Measurements from ENCODE around the gene TRAK1.

The TRAK1 gene

DNA sequence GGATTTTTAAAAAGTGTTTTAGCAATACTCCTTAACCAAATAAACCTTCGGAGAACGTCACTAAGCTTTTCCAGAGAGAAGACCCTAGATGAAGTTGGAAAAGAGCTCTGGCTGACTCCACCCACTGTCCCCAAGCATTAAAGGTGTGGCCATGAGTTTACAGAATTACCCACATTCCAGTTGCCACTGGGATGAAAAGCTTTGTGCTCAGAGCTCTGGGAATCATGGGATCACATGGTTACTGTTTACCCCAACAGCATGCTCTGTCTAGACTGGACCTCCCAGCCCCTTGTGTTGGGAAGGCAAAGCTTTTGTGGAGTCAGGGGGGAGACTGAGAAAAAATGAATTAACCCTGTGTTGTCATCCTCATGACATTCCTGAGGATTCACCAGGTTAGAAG is 119.6 kb downstream of the TRAK1 start:
- no peak for DNase-seq (ENCODE audit: low spot score)

DNA sequence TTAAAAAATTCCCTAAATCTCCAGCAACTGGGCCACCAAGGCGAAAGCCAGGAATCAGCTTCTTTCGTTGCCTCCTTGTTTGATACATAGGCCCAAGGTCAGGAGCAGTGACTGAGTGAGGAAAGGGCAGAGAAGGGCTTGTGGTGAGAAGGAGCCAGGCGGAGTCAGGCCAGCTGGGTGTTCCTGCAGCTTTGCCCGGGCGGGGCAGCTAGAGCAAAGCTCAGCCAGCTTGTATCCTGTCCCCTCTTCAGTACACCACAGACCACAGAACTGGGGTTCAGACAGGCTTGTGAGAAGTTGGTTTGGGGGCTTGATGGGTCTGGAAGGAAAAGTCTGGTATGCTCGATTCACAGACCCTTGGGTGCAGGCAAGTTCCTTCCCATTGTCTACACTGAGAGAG is 122.3 kb downstream of the TRAK1 start:
- DNase-seq (ENCODE audit: low spot score), result no peak

DNA sequence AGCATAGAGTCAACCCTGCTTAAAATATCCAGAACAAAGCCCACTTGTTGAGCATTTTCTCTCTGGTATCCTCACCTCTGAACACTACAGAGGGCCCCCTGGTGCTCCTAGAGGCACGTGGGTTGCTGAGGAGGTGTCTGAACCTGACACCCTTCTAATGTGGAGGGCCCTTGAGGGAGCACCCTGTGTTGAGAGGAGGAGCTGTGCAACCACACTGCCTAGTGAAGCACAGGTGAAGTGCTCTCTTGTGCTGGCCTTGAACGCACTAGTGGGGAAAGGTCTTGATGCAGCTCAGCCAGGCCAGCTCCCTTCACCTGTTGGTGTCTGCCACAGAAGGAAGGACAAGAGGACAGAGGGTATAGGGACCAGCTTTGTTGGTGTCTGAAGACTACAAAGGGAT is 122.9 kb downstream of the TRAK1 start:
- DNase-seq (ENCODE audit: low spot score), result no peak

DNA sequence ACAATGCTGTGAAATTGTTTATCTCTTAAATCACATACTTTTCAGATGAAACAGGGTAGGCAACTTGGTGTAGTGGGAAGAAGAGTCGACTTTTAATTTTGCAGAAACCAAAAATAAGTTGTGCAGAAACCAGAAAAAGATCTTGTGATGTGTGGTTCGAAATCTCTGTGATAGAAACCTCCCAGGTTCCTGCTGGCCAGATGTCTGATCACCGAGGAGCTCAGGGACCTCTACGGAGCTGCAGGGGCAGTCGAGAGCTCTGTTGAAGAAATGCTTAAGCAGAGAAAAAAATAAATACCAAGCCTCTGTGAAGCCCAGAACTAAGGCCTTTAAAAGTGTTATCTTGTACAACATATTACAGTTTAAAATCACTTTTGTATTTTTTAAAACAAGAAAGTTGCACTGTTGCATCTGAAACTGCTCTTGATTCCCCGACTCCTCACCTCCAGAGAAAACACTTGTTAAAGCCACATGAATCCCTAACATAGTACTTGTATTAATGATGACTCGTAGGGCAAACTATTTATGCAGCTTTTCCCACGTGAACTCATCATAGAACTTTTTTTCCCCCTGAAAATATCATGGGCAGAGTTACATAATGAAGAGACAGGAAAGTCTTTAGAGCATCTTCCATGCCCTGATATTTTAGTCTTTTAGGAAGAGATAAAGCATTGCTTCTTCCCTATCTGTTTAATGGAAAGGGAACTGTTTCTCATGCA is 123.6 kb downstream of the TRAK1 start:
- no peak for DNase-seq (ENCODE audit: low spot score)

DNA sequence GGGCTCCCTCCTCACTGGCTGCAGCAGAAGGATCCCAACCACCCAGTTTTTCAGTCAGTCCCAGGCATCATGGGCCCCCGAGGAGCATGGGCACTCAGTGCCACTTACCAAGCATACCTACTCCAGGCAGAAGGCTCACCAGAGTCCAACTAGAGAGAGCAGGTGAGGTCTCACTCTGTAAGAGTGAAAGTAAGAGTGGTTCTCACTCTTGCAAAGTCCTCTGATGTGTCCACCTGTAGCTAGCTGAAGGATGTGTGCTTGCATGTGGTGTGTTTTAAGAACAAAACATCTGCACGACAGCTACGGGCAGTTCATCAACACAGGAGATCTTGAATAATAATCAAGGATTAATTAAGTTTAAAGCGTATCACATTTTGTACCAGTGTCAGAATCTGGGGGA is 125.1 kb downstream of the TRAK1 start:
- no peak for DNase-seq (ENCODE audit: low spot score)

DNA sequence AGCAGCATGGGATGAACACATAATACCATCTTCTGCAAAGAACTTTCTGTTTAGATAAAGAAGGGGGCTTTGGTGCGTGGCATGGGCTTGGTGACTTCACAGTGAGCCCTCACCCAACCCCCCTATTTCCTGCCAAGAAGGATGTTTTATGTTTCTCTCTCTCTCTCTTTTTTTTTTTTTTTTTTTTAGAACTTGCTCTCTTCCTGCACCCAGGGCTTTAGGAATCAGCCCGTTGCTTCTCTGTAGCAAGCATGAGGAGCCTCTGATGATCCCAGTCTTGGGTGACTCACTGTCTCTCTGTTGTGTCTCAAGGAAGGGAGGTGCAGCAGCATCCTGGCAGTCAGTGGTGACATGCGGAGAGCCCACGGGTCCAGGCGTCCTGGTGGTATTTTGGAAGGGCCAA is 125.8 kb downstream of the TRAK1 start:
- no peak for DNase-seq (ENCODE audit: low spot score)

DNA sequence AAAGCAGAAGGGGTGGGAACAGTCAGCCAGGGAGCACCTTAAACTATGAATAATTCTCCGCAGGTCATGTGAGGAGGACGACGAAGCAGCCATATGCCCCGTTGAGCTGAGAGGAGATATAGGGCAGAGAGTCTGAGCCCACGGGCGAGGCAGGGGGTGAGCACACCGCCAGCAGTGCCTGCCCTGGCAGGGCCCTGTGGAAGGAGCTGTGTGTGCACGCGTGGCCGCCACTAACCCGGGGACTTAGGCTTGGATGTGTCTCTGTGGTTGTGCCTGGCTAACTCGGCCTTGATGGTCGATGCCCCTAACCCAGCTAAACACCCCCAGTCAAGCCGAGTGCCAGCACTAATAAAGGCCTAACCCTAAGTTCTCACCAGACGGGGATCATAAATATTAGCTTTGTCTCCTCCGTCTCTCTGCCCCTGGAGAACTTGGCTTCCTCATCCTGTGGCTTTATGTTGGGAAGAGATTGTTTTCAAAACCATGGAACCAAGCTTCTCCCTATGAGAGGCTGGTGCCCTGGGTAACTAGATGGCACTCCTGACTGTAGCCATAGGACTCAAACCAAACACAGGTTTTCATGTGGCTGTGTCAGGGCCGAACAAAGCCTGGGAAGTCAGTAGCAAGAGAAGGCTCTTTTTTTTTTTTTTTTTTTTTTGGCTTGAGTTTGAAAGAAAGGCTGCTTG is 129.4 kb downstream of the TRAK1 start:
- DNase-seq (ENCODE audit: low spot score), result no peak

DNA sequence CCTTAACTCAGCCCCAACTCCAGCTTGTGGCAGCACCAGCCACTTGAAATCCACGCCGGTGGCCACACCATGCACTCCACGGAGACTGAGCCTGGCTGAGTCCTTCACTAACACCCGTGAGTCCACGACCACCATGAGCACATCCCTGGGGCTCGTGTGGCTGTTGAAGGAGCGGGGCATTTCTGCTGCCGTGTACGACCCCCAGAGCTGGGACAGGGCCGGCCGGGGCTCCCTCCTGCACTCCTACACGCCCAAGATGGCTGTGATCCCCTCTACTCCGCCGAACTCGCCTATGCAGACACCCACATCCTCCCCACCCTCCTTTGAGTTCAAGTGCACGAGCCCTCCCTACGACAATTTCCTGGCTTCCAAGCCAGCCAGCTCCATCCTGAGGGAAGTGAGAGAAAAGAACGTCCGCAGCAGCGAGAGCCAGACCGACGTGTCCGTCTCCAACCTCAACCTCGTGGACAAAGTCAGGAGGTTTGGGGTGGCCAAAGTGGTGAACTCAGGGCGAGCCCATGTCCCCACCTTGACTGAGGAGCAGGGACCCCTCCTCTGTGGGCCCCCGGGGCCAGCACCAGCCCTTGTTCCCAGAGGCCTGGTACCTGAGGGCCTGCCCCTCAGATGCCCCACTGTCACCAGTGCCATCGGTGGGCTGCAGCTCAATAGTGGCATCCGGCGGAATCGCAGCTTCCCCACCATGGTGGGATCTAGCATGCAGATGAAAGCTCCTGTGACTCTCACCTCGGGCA is 132.0 kb downstream of the TRAK1 start:
- DNase-seq (ENCODE audit: low spot score), result no peak

DNA sequence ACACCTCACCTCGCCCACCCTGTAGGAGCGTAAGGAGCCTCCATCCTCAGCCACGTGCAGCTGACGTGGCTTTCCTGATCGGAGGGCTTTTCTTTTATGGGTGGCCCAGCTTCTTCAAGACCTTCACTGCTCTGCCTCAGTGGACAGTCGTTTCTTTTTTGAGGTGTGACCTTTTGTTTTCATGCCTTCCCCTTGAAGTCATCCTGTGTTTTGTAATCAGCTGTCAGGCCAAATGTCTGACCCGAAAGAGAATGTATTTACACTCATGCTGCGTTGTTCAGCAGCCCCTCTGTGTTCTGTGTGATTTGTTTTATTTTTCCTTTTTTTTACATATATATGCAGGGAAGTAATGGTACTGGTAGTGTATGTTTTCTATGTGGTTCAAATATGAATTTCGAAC is 133.0 kb downstream of the TRAK1 start:
- DNase-seq (ENCODE audit: low spot score), result no peak

DNA sequence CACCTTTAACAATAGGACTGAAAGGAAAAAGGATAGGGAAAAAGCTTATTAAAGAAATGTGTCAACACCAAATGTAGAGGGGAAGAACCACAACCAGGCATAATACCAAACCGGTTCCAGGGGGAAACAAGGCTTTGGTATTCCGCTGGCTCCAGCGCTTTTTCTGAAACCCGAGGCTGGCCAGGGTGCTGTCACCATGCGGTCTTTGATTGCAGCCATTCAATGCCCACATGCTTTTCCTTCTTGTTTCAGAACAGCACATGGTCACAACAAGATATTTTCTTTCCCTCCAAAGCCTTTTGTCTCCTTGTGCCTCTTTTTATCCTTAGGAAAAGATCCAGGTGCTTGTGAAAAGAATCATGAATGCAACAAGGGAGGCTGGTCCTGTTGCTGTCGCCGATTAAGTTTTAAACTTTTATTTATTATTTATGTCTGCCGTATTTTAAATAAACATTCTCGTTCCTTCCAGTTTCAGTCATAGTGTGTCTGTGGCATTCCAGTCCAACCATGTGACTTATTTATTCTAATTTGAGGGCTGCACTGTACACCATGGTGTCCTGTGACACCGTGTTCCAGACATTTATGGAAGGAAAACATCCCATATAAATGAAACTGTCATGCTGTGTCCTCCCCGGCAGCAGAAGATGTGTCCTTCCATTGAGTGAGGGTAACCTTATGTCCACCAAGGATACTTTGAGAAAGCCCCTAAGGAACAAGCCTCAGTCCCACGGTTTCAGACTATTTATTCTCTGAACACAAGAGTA is 133.7 kb downstream of the TRAK1 start:
- DNase-seq (ENCODE audit: low spot score), result no peak

DNA sequence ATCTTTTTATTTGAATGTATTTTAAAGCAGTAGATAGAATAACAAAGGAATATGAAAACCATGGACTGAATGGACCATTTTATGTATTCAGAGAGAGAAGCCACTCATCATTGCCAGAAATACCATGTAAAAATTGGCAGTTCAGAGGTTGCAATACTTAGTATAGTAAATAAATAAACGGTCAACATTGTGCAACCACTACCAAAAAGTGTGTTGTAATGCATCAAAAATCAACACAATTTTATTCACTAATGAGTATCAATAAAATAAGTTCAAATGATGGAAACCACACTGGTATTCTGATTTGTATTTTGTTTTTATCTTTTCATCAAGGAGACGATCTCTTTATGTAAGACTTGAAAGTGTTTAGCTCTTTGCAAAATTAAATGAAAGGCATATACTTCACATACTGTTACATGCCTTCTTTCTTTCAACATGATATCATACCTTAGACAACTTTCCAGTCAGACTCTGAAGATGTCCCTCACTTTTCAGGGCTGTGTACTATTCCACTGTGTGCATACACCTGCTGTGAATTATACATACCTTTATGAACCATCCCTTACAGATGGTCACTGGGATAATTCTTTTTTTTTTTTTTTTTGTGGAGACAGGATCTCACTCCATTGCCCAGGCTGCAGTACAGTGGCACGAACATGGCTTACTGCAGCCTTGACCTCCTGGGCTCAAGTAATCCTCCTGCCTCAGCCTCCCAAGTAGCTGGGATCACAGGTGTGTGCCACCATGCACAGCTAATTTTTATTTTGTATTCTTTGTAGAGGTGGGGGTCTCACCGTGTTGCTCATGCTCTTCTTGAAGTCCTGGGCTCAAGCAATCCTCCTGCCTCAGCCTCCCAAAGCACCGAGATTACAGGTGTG is 134.6 kb downstream of the TRAK1 start:
- no peak for DNase-seq (ENCODE audit: low spot score)

DNA sequence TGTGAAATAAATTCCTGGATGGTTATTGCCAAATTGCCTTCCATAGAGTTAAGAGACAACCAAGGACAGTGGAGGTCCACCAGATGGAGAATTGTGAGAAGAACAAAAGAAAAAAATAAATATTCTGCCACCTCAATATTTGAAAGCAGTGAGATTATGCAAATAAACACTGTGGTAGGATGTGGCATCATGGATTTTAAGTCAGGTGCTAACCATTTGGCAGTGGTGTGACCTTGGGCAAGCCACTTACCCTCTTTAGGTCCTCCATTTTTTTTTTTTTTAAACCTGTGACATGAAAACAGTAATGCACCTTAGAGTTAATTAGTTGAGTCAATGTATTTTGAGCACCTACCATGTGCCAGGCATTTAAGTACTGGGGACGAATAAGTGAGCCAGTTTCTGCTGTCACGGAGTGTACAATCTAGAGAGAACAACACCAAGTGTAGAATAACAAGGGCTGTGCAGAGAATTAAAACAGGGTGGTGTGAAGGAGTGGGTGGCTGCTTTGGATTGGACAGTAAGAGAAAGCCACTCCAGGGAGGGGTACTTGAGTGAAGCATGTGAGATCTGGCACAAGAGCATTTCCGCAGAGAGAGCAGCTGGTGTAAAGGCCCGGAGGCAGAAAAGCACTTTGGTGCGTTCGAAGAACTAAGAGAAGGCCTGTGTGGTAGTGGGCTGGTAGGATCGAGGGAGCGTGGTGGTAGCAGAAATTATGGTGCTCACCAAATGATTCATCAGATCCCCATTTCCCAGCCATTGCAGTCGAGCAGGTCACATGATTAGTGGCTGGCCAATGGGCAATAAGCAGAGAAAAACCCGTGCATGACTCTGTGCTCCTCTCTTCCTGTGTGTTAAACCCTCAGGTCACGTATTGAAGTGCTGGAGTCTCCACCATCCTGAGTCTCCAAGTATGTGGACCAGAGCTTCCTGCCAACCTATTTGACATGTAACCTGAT is 135.6 kb downstream of the TRAK1 start:
- DNase-seq (ENCODE audit: low spot score), result no peak

DNA sequence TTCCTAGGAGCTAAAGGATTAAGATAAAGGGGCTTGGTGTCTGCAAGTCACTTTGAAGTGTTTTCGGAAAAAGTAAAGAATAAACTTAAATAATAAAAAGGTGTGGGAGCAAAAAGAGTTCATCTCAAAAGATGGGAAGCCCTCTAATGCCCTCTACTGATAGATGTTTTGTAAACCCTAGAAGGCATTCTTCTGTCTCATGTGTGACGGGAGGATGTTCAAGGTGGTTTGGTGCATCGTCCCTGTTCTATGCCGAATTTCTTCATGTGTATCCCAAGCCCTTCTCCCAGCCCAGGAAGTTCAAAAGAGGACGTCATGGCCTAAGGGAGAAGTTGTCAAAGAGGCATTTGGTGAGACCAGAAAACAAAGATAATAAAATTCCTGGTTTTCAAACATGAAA is 137.6 kb downstream of the TRAK1 start:
- DNase-seq (ENCODE audit: low spot score), result no peak

DNA sequence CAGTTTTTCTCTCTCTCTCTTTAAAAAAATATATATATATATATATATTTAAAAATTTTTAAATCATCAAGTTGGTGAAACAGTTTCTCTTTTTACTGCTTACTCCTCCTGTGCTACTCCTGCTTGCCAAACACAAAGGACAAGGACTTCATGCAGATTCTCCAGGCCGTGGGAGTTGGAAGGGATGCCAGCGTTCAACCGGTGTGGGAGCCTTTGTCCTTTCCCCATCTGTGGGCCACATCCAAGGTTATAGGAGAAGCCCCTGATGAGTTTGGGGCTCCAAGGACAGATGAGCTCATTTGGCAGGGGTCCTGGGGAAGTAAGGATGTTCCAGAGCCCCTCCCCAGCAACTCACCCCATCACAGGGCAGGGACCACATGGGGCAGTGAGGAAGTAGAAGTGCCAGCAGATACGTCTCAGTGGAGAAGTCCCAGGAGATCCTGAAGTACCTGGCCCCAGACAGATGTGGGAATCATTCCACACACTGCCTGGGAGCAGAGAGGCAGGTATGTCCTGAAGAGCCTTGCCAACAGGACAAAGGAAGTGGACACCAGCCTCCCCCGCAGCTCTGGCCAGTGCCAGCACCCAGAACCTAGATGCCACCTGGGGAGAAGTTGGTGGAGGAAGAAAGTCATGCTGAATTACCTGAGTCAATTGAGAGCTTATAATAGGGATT is 138.2 kb downstream of the TRAK1 start:
- DNase-seq (ENCODE audit: low spot score), result no peak

DNA sequence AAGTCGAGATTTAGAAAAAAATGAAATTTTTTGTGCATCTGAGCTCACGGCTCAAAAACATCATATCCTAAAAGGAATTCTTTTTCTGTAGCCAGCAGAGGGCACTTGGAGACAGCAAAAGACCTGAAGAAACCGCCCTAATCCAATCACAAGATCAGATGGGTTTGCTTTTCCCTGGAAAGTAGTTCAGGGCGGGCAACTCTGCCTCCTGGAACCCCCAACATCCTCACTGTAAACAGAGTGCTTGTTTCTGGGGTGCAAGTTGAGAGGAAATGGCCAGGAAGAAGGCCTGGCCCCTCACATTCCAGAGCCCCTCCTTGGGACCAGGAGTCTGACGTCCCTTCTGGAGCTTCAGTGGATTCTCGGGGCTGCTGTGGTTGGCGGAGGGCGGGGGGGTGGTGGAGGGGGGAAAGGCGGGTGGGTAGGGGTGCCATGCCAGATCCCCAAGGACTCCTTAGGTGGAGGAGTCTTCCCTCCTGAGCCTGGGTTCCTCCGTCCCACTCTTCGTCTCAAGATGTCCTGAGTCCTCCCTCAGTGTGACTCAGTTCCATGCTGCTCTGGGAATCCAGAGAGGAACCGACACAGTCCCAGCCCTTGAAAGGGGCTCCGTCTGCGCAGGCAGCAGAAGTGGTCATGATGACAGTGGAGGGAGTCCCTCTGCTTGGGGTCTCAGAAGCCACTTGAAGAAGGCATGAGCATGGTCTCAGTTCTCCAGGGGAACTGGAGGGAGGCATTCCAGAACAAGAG is 139.0 kb downstream of the TRAK1 start:
- DNase-seq (ENCODE audit: low spot score), result no peak

DNA sequence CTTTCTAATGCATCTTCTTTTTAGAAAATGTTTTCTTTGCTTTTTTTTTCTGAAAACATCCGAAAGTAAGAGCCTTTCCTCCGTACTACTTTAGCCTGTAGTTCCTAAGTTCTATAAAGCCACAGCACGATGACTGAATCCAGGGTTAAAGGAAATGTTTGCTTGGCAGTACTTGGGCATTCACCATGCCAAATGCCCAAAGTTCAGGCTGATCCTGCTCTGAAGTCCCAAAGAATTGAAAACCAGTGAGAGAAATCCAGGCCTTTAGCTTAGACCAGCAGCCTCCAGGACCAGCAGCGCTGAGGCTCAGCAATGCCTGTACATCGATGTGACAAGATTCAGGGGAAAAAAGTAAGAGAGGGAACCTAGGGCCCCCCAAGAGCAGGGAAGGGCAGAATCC is 139.7 kb downstream of the TRAK1 start:
- DNase-seq (ENCODE audit: low spot score), result no peak

DNA sequence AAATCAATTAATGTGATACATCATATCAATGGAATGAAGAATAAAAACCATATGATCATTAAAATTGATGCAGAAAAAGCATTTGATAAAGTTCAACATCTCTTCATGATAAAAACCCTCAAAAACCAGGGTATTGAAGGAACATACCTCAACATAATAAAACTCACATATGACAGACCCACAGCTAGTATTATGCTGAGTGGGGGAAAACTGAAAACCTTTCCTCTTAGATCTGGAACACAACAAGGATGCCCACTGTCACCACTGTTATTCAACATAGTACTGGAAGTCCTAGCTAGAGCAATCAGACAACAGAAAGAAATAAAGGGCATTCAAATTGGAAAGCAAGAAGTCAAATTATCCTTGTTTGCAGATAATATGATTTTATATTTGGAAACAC is 144.4 kb downstream of the TRAK1 start:
- no peak for DNase-seq (ENCODE audit: low spot score)

DNA sequence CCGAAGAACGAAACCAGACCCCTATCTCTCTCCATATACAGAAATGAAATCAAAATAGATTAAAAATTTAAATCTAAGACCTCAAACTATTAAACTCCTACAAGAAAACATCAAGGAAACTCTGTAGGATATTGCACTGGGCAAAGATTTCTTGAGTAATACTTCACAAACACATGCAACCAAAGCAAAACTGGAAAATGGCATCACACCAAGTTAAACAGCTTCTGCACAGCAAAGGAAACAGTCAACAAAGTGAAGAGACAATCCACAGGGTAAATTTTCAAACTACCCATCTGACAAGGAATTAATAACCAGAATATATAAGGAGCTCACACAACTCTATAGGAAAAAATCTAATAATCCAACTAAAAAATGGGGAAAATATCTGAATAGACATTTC is 145.5 kb downstream of the TRAK1 start:
- no peak for DNase-seq (ENCODE audit: low spot score)

DNA sequence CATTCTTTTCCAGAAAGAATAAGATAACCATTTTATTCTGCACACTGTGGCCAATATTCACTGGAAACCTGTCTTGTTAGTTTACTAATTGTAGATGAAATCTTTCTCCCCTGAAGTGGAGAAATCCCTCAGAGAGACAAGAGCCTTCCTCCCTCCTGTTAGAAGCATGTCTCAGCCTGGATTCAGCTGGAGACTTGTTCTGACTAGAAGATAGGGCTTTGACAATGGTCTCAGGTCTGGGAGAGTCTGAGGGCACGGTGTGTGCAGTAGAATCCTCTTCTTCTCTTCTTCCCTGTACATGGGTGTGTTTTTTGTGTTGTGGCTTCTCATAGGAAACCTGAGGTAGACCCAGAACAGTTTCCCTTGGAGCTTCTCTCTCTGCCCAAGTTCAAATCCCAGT is 154.9 kb downstream of the TRAK1 start:
- no peak for DNase-seq (ENCODE audit: low spot score)
